ENCODE results near the gene RANBP2. TPM values are rescaled to one million over a fixed set of nuclear protein-coding genes. Genes with fewer than 3 reads are reported as not detected.
"Not testable (repeated sequence)": the region's sequence is repeated elsewhere in the genome, so short reads cannot be mapped to it uniquely, and the experiment has no call there.

Gene RANBP2
- total and polyA plus RNA-seq, 10 of the 15 experiments (the other 5 are each of a cell fraction or from before 2014, with no cell fraction given): 9.0 to 81.7 (median 28.3) TPM

- CTCF ChIA-PET; POLR2A ChIA-PET; ATAC-seq; intact Hi-C loops (cut with micrococcal nuclease; ENCODE audit: unreplicated experiment); FAIRE-seq; H4K20me1 ChIP-seq (ENCODE audit: control insufficient read depth, insufficient read depth); DNase-seq (ENCODE audit: low read depth, low spot score); H3K4me2 ChIP-seq (ENCODE audit: control insufficient read depth, insufficient read depth); H3K9me3 ChIP-seq (replicated peaks; ENCODE audit: control insufficient read depth, insufficient read depth, low read length); H3K9ac ChIP-seq (ENCODE audit: control insufficient read depth, insufficient read depth, low read length); H3K79me2 ChIP-seq (ENCODE audit: control insufficient read depth, insufficient read depth, low read length); H2AFZ ChIP-seq (ENCODE audit: control insufficient read depth, low read depth, low read length); H3K4me1 ChIP-seq (ENCODE audit: control insufficient read depth, insufficient read depth, low read length); in situ Hi-C loops (cut with MboI); H3K36me3 ChIP-seq (ENCODE audit: control insufficient read depth in 2 of 2, insufficient read depth in 2 of 2, low read length in 1 of 2); H3K4me3 ChIP-seq; BruUV-seq (replicated peaks); H3K27ac ChIP-seq (ENCODE audit: control insufficient read depth, insufficient read depth); H3K27me3 ChIP-seq (replicated peaks in 1 of 2; ENCODE audit: control insufficient read depth in 2 of 2, insufficient read depth in 2 of 2, low read length in 1 of 2): not testable (repeated sequence)
- SMC1A ChIA-PET (ENCODE audit: uncharacterized antibody, unreplicated experiment): interaction anchor here (0.6 kb wide), 1 partner anchor 46 kb away, joined by 3 read pairs; no protein-coding TSS in a partner anchor
- RAD21 ChIA-PET (ENCODE audit: unreplicated experiment): interaction anchor here (1.0 kb wide), 1 partner anchor 45 kb away, joined by 4 read pairs; no protein-coding TSS in a partner anchor
- WGBS (ENCODE audit: insufficient coverage, insufficient replicate concordance, low lambda C conversion rate, missing lambda C conversion rate): no CpG with 5 or more reads among the region's 2 CpGs
These were observed 38.5 kb upstream of the RANBP2 start for GRCh38 chr2:108680805-108681204.

- CTCF ChIA-PET; H3K4me1 ChIP-seq (ENCODE audit: control insufficient read depth, insufficient read depth, low read length); ATAC-seq; RAD21 ChIA-PET (ENCODE audit: unreplicated experiment); H3K9ac ChIP-seq (ENCODE audit: control insufficient read depth, insufficient read depth, low read length); BruUV-seq (replicated peaks); H3K9me3 ChIP-seq (replicated peaks; ENCODE audit: control insufficient read depth, insufficient read depth, low read length); FAIRE-seq; H2AFZ ChIP-seq (ENCODE audit: control insufficient read depth, low read depth, low read length); POLR2A ChIA-PET; H3K4me2 ChIP-seq (ENCODE audit: control insufficient read depth, insufficient read depth); in situ Hi-C loops (cut with MboI); H3K27me3 ChIP-seq (replicated peaks in 1 of 2; ENCODE audit: control insufficient read depth in 2 of 2, insufficient read depth in 2 of 2, low read length in 1 of 2); H3K27ac ChIP-seq (ENCODE audit: control insufficient read depth, insufficient read depth); H3K79me2 ChIP-seq (ENCODE audit: control insufficient read depth, insufficient read depth, low read length); H3K36me3 ChIP-seq (ENCODE audit: control insufficient read depth in 2 of 2, insufficient read depth in 2 of 2, low read length in 1 of 2); SMC1A ChIA-PET (ENCODE audit: uncharacterized antibody, unreplicated experiment); H4K20me1 ChIP-seq (ENCODE audit: control insufficient read depth, insufficient read depth); H3K4me3 ChIP-seq; intact Hi-C loops (cut with micrococcal nuclease; ENCODE audit: unreplicated experiment); DNase-seq (ENCODE audit: low read depth, low spot score): not testable (repeated sequence)
- WGBS (ENCODE audit: insufficient coverage, insufficient replicate concordance, low lambda C conversion rate, missing lambda C conversion rate): 96% methylated on average over 5 of the region's 15 CpGs
These were observed 30.2 kb upstream of the RANBP2 start for GRCh38 chr2:108688818-108689756.

GRCh38 chr2:108690001-108690400 lies 29.3 kb upstream of the RANBP2 start:
- peak; percentile 97 for ATAC-seq

More at GRCh38 chr2:108690001-108690400, 29.3 kb upstream of the RANBP2 start:
- FAIRE-seq; SMC1A ChIA-PET (ENCODE audit: uncharacterized antibody, unreplicated experiment); H3K27ac ChIP-seq (ENCODE audit: control insufficient read depth, insufficient read depth); RAD21 ChIA-PET (ENCODE audit: unreplicated experiment); H2AFZ ChIP-seq (ENCODE audit: control insufficient read depth, low read depth, low read length); H3K9ac ChIP-seq (ENCODE audit: control insufficient read depth, insufficient read depth, low read length); DNase-seq (ENCODE audit: low read depth, low spot score); in situ Hi-C loops (cut with MboI); POLR2A ChIA-PET; H3K27me3 ChIP-seq (replicated peaks in 1 of 2; ENCODE audit: control insufficient read depth in 2 of 2, insufficient read depth in 2 of 2, low read length in 1 of 2); H3K4me2 ChIP-seq (ENCODE audit: control insufficient read depth, insufficient read depth); intact Hi-C loops (cut with micrococcal nuclease; ENCODE audit: unreplicated experiment); BruUV-seq (replicated peaks); H3K4me3 ChIP-seq; H3K4me1 ChIP-seq (ENCODE audit: control insufficient read depth, insufficient read depth, low read length); H3K9me3 ChIP-seq (replicated peaks; ENCODE audit: control insufficient read depth, insufficient read depth, low read length); H3K79me2 ChIP-seq (ENCODE audit: control insufficient read depth, insufficient read depth, low read length); H3K36me3 ChIP-seq (ENCODE audit: control insufficient read depth in 2 of 2, insufficient read depth in 2 of 2, low read length in 1 of 2); CTCF ChIA-PET; H4K20me1 ChIP-seq (ENCODE audit: control insufficient read depth, insufficient read depth): not testable (repeated sequence)
- no CpG with 5 or more reads among the region's 1 CpG for WGBS (ENCODE audit: insufficient coverage, insufficient replicate concordance, low lambda C conversion rate, missing lambda C conversion rate)

Measured in GM12878 (cell line).